Forelimb muscle (tissue), 1 donor: ENCODE measurements around the gene JAK2. TPM values are rescaled to one million over a fixed set of nuclear protein-coding genes. Genes with fewer than 3 reads are reported as not detected.
"Not testable (repeated sequence)": the region's sequence is repeated elsewhere in the genome, so short reads cannot be mapped to it uniquely, and the experiment has no call there.

Experiments used
- DNase-seq: peaks from one replicate; pipeline ENCODE4 v3.0.0-alpha.2; 2013; ENCODE audit warnings: low read depth
- polyA plus RNA-seq: library from polyadenylated mRNA; unstranded; fragments of 120-200 nt; gene quantifications from one replicate; pipeline ENCODE4 v1.2.1, GENCODE V29; 2013; ENCODE audit not compliant: insufficient read length

JAK2 gene
- polyA plus RNA-seq, 1 donor: 13.5 TPM

DNA sequence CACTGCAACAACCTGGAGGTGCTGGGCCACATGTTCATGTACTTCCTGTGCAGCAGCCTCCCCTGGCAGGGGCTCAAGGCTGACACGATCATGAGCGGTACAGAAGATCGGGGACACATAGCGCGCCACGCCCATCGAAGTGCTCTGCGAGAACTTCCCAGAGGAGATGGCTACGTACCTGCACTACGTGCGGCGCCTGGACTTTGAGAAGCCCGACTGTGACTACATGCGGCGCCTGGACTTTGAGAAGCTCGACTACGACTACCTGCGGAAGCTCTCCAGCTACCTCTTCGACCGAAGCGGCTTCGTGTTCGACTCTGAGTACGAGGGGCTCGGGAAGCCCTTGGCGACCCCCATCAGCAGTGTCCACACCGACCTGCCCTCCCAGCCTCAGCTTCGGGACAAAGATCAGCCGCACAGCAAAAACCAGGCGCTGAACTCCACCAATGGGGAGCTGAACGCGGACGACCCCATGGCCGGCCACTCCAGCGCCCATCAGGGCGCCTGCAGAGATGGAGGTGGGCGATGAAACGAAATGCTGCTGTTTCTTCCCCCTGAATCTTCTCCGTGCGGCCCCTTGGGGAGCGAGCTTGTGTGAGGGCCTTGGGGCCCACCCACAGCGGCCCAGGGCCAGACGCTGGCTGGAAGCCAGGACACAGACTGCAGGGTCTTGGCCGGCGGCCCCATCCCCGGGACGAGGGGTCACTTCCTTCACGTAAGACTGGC is 56.5 kb downstream of the JAK2 start:
- DNase-seq: no peak

DNA sequence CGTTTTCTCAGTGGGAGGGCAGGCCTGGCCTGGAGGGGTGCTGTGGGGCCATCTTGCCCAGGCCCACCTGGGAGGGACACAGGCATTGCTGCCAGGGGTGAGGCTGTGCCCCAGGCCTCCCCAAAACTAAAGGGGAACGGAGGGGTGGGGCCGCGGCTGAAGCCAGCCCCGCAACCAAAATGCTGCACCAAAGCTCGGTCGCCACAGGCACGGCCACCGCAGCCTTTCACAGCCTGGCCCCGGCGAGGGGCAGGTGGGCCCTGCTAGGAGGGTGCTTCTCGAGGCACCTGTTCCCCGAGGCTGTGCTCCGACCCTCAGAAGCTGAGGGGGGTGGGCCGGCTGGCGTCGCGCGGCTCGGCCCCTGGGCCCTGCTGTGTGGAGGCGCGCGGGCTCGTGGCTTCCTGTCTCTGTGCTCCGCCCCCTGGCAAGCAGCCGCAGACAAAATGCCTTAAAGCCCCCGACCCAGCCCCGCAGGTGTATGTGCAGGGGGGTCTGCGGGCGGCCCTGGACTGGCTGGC is 57.6 kb downstream of the JAK2 start:
- no peak for DNase-seq

DNA sequence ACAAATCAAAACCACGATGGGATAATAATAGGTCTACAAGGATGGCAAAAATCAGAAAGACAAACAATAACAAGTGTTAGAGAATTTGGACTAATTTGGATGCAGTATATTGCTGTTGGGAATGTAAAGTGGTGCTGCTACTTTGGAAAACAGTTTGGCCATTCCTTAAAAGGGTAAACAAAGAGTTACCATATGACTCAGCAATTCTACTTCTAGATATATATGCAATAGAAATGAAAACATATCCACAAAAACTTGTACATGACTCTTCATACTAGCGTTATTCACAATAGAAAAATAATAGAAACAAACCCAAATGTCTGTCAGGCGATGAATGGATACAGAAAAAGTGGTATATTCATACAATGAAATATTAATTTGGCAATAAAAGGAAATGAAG is 58.3 kb downstream of the JAK2 start:
- DNase-seq: no peak

DNA sequence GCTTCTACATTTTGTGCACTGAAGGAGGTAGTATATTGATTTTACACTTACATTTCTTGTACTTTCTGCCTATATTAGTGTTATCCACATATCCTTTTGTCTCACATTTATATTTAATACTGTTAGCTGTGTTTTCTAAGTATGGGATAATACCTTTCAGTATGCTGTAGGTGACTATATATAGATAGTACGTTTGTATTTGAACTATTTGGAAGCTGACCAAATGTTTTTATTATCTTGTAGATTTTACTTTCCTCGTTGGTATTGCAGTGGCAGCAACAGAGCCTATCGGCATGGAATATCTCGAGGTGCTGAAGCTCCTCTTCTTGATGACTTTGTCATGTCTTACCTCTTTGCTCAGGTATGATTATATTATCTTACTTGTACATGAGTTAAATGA is 59.1 kb downstream of the JAK2 start:
- DNase-seq: no peak

DNA sequence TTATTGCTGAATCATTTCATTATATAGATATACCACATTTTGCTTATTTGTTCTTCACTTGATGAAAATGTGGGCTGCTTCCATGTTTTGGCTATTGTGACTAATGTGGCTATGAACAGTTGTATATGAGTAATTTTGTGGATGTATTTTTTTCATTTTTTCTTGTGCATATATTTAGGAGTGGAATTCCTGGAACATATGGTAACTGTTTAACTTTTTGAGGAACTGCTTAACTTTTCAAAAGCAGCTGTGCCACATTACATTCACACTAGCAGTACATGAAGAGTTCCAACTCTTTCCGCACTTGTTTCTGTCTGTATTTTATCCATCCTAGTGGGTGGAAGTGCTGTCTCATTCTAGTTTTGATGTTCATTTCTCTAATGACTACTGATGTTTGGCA is 67.8 kb downstream of the JAK2 start:
- DNase-seq: no peak

DNA sequence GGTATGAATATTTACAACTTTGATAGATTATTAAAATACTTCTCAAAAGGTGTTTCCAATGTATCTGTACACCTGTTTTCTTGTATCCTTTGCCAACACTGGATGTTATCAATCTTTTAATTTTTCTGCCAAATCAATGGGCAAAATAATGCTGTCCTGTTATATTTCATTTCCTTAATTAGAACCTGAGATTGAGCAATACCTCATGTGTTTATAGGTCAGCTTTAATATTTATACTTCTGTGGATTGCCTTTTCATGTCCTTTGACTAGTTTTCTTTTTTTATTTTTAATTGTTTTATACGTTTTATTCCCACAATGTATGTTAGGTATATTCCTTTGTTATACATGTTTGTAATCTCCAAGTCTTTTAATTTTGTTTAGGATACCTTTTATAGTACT is 77.6 kb downstream of the JAK2 start:
- no peak for DNase-seq

DNA sequence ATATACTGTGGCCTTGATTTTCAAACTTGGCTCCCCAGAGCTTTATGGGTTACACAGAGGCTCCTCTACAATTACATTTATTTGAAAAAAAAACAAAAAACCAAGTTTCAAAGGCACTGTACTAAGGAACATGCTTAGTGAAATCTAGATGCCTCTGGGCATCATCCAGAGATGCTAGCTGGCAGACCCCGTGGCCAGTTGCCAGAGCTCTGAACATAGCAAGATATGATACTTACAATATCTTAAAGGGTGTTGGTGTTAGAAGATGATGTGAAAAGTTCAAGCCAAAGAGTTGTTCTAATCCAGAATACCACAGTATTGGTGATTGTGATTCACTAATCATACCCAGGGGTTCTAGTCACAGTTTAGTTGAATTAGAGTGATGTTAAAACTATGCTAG is 87.8 kb downstream of the JAK2 start:
- DNase-seq: no peak

DNA sequence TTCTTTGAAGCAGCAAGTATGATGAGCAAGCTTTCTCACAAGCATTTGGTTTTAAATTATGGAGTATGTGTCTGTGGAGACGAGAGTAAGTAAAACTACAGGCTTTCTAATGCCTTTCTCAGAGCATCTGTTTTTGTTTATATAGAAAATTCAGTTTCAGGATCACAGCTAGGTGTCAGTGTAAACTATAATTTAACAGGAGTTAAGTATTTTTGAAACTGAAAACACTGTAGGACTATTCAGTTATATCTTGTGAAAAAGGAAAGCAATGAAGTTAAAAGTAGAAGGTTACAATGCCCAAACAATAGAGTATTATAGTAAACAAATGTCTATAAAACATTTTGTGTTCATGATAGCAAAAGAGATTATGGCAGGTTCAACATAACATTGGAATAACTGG is 88.6 kb downstream of the JAK2 start:
- no peak for DNase-seq

DNA sequence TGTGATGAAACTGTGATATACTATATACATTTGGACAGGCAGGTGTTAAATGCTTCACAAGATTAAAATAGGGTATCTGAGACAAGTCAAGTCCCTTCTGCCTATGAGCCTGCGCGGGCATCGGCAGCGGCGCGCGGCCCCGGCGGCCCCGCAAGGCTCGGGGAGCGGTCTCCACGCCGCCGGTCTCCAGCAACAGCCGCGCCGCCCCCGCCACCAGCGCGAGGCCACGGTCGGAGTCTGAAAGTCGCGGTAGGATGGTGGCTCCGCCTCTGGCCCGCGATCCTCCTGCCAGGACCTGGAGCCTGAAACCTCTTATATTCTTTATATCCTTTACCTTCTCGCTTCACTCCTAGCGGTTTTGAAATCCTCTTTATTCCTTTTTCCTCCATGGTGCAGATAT is 100.9 kb downstream of the JAK2 start:
- DNase-seq: no peak

DNA sequence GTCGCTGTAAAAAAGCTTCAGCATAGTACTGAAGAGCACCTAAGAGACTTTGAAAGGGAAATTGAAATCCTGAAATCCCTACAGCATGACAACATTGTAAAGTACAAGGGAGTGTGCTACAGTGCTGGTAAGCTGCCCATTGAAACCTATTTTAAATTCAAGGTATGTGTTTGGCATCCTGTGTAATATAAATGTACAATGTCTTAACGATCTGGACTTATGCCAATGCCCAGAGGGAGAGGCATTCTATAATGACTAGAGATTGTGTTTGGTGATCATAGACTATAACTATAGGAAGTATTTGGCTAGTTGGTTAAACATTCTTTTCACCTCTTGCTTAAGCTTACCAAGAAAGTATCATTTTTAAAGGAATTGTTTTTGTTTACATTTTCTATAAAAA is 104.7 kb downstream of the JAK2 start:
- DNase-seq: no peak

DNA sequence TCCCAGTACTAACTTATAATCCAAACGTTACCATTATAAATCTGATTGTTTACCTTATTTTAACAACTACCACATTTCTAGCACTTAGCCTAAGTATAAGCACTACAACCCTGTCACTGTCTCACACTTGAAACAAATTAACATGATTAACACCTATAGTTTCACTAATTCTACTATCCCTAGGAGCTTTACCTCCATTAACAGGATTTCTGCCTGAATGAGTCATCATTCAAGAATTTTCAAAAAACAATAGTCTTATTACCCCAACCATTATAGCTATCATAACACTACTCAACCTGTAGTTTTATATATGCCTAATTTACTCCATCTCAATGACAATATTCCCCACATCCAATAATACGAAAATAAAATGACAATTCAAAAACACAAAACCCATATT is 110.7 kb downstream of the JAK2 start:
- DNase-seq: no peak

DNA sequence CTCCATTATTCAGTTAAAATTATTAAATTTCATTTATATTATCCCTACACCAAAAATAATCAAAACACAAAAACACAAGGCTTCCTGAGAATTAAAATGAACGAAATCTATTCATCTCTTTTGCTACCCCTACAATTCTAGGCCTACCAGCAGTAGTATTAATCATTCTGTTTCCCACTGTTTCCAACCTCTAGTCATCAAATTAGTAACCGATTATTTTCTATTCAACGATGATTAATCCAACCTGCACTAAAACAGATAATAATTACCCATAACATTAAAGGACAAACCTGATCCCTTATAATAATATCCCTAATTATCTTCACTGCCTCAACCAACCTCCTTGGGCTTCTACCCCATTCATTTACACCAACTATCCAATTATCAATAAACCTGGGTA is 114.4 kb downstream of the JAK2 start:
- DNase-seq: no peak

DNA sequence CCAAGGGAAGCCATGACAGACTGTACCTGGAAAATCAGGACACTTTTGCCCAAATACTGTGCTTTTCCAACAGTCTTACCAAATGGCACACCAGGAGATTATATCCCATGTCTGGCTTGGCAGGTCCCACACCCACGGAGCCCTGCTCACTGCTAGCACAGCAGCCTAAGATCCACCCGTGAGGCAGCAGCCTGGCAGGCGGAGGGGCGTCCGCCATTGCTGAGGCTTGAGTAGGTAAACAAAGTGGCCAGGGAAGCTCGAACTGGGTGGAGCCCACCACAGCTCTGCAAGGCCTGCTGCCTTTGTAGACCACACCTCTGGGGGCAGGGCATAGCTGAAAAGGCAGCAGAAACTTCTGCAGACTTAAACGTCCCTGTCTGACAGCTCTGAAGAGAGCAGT is 116.1 kb downstream of the JAK2 start:
- DNase-seq: not testable (repeated sequence)

DNA sequence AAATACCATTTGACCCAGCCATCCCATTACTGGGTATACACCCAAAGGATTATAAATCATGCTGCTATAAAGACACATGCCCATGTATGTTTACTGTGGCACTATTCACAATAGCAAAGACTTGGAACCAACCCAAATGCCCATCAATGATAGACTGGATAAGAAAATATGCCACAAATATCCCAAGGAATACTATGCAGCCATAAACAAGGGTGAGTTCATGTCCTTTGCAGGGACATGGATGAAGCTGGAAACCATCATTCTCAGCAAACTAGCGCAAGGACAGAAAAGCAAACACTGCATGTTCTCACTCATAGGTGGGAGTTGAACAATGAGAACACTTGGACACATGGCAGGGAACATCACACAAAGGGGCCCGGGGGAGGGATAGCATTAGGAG is 121.4 kb downstream of the JAK2 start:
- DNase-seq: not testable (repeated sequence)

DNA sequence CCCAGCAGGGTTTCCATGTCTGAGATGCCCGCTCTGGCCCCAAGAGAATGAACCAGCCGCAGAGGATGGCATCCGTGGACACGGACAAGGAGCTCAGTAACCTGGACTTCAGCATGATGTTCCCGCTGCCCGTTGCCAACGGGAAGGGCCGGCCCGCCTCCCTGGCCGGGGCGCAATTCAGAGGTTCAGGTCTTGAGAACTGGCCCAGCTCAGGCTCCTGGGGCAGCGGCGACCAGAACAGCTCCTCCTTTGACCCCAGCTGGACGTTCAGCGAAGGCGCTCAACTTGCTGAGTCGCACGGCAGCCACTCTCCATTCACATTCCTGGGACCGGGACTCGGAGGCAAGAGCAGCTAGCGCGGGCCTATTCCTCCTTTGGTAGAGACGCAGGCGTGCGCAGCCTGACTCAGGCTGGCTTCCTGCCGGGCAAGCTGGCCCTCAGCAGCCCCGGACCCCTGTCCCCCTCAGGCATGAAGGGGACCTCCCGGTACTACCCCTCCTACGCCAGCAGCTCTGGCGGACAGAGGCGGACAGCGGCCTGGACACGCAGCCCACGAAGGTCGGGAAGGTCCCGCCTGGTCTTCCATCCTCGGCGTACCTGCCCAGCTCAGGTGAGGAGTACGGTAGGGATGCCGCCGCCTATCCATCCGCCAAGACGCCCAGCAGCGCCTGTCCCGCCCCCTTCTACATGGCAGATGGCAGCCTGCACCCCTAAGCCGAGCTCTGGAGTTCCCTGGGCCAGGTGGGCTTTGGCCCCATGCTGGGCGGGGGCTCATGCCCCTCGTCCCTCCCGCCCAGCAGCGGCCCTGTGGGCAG is 126.0 kb downstream of the JAK2 start:
- no peak for DNase-seq

DNA sequence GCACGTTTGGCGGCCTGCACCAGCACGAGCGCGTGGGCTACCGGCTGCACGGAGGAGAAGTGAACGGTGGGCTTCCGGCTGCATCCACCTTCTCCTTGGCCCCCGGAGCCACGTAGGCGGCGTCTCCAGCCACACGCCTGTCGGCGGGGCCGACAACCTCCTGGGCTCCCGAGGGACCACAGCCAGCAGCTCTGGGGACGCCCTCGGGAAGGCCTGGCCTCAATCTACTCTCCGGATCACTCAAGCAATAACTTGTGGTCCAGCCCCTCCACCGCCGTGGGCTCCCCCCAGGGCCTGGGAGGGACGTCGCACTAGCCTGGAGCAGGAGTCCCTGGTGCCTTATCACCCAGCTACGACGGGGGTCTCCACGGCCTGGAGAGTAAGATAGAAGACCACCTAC is 126.6 kb downstream of the JAK2 start:
- DNase-seq: no peak

DNA sequence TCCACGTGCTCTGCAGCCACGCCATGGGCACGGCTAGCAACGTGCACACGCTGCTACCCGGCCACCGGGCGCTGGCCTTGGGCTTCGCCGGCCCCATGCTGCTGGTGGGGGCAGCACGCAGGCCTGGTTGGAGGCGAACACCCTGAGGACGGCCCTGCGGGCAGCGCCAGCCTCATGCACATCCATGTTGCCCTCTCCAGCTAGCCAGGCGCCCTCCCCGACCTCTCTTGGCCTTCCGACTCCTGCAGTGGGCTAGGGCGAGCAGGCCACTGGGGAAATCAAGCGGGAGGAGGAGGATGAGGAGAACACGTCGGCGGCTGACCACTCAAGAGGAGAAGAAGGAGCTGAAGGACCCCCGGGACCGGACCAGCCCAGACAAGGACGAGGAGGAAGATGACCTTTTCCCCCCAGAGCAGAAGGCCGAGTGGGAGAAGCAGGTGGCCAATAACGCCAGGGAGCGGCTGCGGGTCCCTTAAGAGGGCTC is 127.1 kb downstream of the JAK2 start:
- DNase-seq: no peak

DNA sequence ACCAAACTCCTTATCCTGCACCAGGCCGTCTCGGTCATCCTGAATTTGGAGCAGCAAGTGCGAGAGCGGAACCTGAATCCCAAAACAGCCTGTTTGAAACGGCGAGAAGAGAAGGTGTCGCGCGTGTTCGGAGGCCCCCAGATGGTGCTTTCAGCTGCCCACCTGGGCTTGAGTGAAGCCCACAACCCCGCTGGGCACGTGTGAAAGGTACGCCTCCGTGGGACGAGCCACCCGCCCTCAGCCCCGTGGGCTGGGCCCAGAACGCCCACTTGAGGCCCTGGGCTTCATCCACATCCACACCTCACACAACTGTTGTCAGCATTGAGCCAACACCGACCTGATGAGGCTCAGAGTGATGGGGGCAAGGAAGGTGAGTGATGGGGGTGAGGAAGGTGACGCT is 127.6 kb downstream of the JAK2 start:
- DNase-seq: no peak

DNA sequence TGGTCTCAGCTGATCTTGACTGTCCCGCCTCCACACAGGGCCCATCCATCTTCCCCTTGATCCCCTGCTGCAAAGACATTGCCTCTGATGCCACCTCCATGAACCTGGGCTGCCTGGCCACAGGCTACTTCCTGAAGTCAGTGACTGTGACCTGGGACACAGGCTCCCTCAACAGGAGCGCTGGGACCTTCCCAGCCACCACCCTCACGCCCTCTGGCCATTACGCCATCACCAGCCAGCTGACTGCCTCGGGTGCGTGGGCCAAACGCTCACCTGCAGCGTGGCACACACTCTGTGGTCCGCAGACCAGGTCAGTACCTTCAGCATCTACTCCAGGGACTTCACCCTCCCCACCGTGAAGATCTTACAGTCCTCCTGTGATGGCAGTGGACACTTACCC is 128.5 kb downstream of the JAK2 start:
- DNase-seq: no peak

DNA sequence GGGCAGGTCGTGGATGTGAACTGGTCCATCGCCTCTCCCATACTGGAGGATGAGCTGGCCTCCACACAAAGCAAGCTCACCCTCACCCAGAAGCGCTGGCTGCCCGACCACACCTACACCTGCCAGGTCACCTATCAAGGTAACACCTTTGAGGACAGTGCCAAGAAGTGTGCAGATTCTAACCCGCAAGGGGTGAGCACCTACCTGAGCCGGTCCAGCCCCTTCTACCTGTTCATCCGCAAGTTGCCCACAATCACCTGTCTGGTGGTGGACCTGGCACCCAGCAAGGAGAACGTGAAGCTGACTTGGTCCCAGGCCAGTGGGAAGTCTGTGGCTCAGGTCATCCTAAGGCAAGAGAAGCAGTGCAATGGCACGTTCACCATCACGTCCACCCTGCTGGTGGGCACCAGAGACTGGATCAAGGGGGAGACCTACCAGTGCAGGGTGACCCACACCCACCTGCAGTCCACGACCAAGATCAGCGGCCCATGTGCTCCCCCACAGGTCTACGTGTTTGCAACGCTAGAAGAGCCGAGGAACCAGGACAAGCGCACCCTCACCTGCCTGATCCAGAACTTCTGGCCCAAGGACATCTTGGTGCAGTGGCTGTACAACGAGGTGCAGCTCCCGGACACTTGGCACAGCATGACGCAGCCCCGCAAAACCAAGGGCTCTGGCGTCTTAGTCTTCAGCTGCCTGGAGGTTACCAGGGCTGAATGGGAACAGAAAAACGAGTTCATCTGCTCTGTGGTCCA is 129.1 kb downstream of the JAK2 start:
- no peak for DNase-seq

DNA sequence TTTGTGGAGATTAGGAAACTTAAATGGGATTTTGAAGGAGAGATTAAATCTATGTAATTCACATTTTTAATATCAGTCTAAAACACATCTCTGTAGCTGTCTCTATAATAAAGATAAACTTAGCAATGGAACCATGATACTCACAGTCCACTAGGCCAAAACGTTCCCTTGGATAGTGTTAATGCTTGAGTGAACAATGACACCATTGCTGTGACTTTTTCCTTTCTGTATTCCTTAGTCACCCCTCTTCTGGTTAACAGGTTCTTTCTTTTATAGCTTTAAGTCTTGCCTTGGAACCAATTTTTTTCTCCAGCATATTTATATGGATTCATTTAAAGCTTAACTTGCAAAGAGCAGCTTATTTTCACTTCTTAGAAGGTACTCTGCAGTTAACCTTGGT is 137.0 kb downstream of the JAK2 start:
- no peak for DNase-seq

DNA sequence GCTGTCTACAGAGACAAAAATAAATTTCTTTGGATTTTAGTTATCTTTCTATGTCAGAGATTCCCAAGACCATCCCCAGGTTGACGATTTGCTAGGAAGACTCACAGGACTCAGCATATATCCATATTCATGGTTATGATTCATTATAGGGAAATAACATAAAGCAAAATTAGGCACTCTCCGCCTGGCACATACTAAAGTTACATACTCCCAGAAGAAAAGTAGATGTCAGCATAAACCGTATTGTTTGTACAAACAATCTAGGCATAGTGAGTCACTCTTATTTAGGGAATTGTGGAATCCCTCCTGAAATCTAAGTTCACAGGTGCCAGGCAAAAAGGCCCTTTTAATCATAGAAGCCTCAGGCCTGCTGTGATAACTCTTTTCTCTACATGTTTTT is 137.4 kb downstream of the JAK2 start:
- no peak for DNase-seq
